Spleen (tissue), 7 donors: ENCODE measurements around the gene RAB3GAP1.

ENCODE experiments used
- POLR2A ChIP-seq, 3 donors: fragments of 450-650 bp; IDR thresholded peaks; one replicate each; pipeline ENCODE4 v1.5.1; 2017; ENCODE audit warnings: antibody characterized with exemption in 3 of 3, mild to moderate bottlenecking in 1 of 3
- TF ChIP-seq, protein P1 (sequence below), 11 experiments: fragments of 200-600 bp in 7 of 11; fragments of 450-650 bp in 4 of 11; sonication (generic) in 4 of 11; IDR thresholded peaks in 8 of 11; conservative IDR thresholded peaks in 3 of 11; 1 replicate in 7 of 11; 2 replicates in 4 of 11; pipeline versions ENCODE4 v1.4.0 to v1.8.0; 2016 to 2021; ENCODE audit warnings: antibody characterized with exemption in 11 of 11, inconsistent platforms in 4 of 11, mild to moderate bottlenecking in 1 of 11
- donor health status: DM: no; HTN: no; CAD: no; lungs with moderate emphysema.
- donor health status: DM: no; HTN: no; CAD: no.
- donor health status: DM: no; HTN: no; CAD: no.

DNA sequence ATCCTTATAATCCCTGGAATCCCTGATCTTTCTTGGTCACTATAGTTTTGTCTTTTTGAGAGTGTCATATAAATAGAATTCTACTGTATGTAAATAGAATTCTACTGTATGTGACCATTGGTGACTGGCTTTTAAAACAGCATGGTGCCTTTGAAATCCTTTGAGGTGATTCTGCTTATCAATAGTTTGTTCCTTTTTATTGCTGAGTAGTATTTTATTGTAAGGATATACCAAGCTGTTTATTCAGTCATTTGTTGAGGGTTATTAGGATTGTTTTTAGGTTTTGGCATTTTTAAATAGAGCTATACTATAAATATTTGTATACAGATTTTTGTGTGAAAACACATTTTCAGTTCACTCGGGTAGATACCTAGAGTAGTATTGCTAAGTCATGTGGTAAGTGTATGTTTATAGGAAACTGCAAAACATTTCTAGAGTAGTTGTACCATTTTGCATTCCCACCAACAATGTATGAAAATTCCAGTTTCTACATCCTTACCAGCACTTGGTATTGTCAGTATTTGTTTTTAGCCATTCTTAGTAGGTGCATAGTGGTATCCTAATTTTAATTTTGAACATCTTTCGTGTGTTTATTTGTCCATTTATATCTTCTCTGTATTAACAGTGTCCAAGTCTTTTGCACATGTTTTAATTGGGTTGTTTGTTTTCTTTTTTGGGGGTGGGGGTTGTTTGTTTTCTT lies 45.6 kb downstream of the RAB3GAP1 start:
- TF ChIP-seq, protein P1, sequence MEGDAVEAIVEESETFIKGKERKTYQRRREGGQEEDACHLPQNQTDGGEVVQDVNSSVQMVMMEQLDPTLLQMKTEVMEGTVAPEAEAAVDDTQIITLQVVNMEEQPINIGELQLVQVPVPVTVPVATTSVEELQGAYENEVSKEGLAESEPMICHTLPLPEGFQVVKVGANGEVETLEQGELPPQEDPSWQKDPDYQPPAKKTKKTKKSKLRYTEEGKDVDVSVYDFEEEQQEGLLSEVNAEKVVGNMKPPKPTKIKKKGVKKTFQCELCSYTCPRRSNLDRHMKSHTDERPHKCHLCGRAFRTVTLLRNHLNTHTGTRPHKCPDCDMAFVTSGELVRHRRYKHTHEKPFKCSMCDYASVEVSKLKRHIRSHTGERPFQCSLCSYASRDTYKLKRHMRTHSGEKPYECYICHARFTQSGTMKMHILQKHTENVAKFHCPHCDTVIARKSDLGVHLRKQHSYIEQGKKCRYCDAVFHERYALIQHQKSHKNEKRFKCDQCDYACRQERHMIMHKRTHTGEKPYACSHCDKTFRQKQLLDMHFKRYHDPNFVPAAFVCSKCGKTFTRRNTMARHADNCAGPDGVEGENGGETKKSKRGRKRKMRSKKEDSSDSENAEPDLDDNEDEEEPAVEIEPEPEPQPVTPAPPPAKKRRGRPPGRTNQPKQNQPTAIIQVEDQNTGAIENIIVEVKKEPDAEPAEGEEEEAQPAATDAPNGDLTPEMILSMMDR (IDR thresholded peaks at IDR 0.05 in 8 of 11, conservative IDR thresholded peaks at IDR 0.05 in 3 of 11): no peak
- TF ChIP-seq POLR2A (IDR thresholded peaks at IDR 0.05): no peak
